OCI-LY1 (cell line): ENCODE data around the gene GLB1L3.

Experiments
- CTCF ChIP-seq: fragments of 200-600 bp; sonication (generic), shearing (Covaris generic); IDR thresholded peaks from 2 replicates; pipeline ENCODE4 v1.5.1; 2017; ENCODE audit warnings: mild to moderate bottlenecking, antibody characterized with exemption, low read length, moderate library complexity, mixed read lengths
- EZH2 ChIP-seq: fragments of 200-600 bp; sonication (generic), shearing (Covaris generic); IDR thresholded peaks from 2 replicates; pipeline ENCODE4 v1.8.0; 2017; ENCODE audit warnings: borderline replicate concordance, mixed run types, mild to moderate bottlenecking, antibody characterized with exemption, low read length, moderate library complexity, mixed read lengths

GRCh38 chr11:134293119-134294113 lies 17.2 kb downstream of the GLB1L3 start:
- no peak for TF ChIP-seq CTCF
- no peak for TF ChIP-seq EZH2
